ENCODE results near the gene MRPL2. TPM values are rescaled to one million over a fixed set of nuclear protein-coding genes. Genes with fewer than 3 reads are reported as not detected.

The MRPL2 gene
- total RNA-seq, 1 donor from 2014 or later: 50.5 TPM

GRCh38 chr6:43070028-43070632, 10.9 kb upstream of the MRPL2 start:
- no peak for DNase-seq
- Mint-ChIP-seq H3K27ac (ENCODE audit: unreplicated experiment) (peak overlapping the region; percentile 75), H3K4me3 (ENCODE audit: unreplicated experiment) (no peak overlapping the region), H3K27me3 (ENCODE audit: unreplicated experiment) (peaks cover 5% of the 10 kb centered on the region), H3K36me3 (ENCODE audit: unreplicated experiment) (no peaks in the 10 kb centered on the region), H3K9me3 (ENCODE audit: unreplicated experiment) (peaks cover 2% of the 10 kb centered on the region), H3K4me1 (ENCODE audit: low read depth, unreplicated experiment) (peaks cover 5% of the 10 kb centered on the region)
- TF ChIP-seq CTCF (IDR thresholded peaks at IDR 0.05; ENCODE audit: partially characterized antibody, unreplicated experiment): peak; percentile 64

DNA sequence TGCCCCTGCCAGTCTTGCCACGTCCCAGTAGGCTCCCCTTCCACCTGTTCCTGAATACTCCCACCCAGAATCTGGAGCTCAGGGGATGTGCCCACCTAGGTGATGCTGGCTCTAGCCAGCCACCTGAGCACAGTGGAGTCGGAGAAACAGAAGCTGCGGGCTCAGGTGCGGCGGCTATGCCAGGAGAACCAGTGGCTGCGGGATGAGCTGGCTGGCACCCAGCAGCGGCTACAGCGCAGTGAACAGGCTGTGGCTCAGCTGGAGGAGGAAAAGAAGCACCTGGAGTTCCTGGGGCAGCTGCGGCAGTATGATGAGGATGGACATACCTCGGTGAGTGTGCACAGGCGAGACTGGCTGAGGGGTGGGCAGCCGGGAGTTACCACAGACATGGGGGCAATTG, 3.6 kb upstream of the MRPL2 start:
- no peak for DNase-seq
- Mint-ChIP-seq H3K9me3 (ENCODE audit: unreplicated experiment) (peaks cover 14% of the 10 kb centered on the region), H3K27me3 (ENCODE audit: unreplicated experiment) (no peaks in the 10 kb centered on the region), H3K27ac (ENCODE audit: unreplicated experiment) (no peak overlapping the region), H3K4me3 (ENCODE audit: unreplicated experiment) (no peak overlapping the region), H3K36me3 (ENCODE audit: unreplicated experiment) (no peaks in the 10 kb centered on the region), H3K4me1 (ENCODE audit: low read depth, unreplicated experiment) (peaks cover 9% of the 10 kb centered on the region)
- no peak for TF ChIP-seq CTCF (IDR thresholded peaks at IDR 0.05; ENCODE audit: partially characterized antibody, unreplicated experiment)

DNA sequence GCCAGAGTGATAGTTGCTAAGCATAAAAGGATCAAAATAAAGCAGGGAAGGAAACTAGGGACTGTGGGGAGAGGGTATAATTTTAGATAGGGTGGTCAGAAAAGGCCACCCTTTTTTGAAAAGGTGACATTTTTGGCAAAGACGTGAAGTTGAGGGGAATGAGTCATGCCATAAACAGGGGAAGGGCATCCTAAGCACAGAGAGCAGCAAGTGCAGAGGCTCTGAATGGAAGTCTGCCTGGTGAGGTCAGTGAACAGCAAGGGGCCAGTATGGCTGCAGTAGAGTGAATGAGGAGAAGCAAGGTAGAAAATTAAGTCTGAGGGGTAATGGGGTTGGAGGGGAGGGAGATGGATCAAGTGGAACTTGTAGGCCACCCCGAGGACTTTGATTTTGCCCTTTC, 2.6 kb upstream of the MRPL2 start:
- Mint-ChIP-seq H3K36me3 (ENCODE audit: unreplicated experiment) (no peaks in the 10 kb centered on the region), H3K4me1 (ENCODE audit: low read depth, unreplicated experiment) (peaks cover 9% of the 10 kb centered on the region), H3K4me3 (ENCODE audit: unreplicated experiment) (no peak overlapping the region), H3K27me3 (ENCODE audit: unreplicated experiment) (no peaks in the 10 kb centered on the region), H3K27ac (ENCODE audit: unreplicated experiment) (no peak overlapping the region), H3K9me3 (ENCODE audit: unreplicated experiment) (peaks cover 14% of the 10 kb centered on the region)
- TF ChIP-seq CTCF (IDR thresholded peaks at IDR 0.05; ENCODE audit: partially characterized antibody, unreplicated experiment): no peak
- no peak for DNase-seq

DNA sequence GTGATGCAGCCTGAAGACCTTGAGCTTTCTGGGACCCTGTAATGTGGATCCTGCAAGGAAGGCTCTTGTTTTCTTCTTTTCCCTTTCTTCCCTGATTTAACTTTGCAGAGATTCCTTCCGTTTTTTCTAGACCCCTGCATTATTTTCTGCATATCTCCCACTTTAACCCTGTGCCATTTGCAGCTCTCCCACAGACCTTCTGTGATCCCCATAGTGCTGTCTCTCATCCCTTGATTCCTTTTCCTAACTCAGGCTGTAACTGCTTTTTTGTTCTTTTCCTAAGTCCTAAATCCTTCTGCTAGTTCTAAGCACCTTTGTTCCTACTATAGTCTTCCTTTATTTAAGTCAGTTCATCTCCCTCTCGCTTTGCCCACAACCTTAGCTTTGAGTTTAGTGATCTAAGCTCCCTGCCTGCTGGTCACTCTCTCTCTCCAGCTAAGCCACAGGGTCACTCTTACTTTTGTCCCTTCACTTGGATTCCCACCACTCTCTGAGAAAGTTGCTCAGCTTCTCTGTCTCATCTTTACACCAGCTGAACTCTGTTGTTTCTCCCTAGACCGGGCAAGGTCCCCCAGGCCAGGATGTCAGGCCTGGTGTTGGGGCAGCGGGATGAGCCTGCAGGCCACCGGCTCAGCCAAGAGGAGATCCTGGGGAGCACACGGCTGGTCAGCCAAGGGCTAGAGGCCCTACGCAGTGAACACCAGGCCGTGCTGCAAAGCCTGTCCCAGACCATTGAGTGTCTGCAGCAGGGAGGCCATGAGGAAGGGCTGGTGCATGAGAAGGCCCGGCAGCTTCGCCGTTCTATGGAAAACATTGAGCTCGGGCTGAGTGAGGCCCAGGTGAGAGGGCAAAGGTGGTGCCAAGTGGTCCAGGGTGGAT, 1.8 kb upstream of the MRPL2 start:
- H3K27me3 Mint-ChIP-seq (ENCODE audit: unreplicated experiment): no peaks in the 10 kb centered on the region
- peak overlapping the region; percentile 21 for H3K27ac Mint-ChIP-seq (ENCODE audit: unreplicated experiment)
- peak overlapping the region; percentile 94 for H3K4me3 Mint-ChIP-seq (ENCODE audit: unreplicated experiment)
- TF ChIP-seq CTCF (IDR thresholded peaks at IDR 0.05; ENCODE audit: partially characterized antibody, unreplicated experiment): no peak
- DNase-seq: no peak
- peaks cover 14% of the 10 kb centered on the region for H3K9me3 Mint-ChIP-seq (ENCODE audit: unreplicated experiment)
- peaks cover 9% of the 10 kb centered on the region for H3K4me1 Mint-ChIP-seq (ENCODE audit: low read depth, unreplicated experiment)
- no peaks in the 10 kb centered on the region for H3K36me3 Mint-ChIP-seq (ENCODE audit: unreplicated experiment)

All from glutamatergic neuron (in vitro differentiated cells).